ENCODE data around the gene AXDND1.
"Not testable (repeated sequence)": the region's sequence is repeated elsewhere in the genome, so short reads cannot be mapped to it uniquely, and the experiment has no call there.

The AXDND1 gene

GRCh38 chr1:179516976-179517705 lies 151.4 kb downstream of the AXDND1 start:
- in situ Hi-C loops (cut with HindIII; ENCODE audit: low pct_unique_long_range_greater_than_20kb, low sequenced_read_pairs), result no loop called here
- no peak for DNase-seq (ENCODE audit: low read depth in 1 of 2, low spot score in 1 of 2)
- no peak for TF ChIP-seq JUND (IDR thresholded peaks at IDR 0.05; ENCODE audit: low read depth)

- in situ Hi-C loops (cut with HindIII; ENCODE audit: low pct_unique_long_range_greater_than_20kb, low sequenced_read_pairs); DNase-seq (ENCODE audit: low read depth in 1 of 2, low spot score in 1 of 2): not testable (repeated sequence)
Measured at GRCh38 chr1:179518544-179518943, 152.8 kb downstream of the AXDND1 start.

- no peak for TF ChIP-seq JUND (IDR thresholded peaks at IDR 0.05; ENCODE audit: low read depth)
- DNase-seq (ENCODE audit: low read depth in 1 of 2, low spot score in 1 of 2), result no peak
- in situ Hi-C loops (cut with HindIII; ENCODE audit: low pct_unique_long_range_greater_than_20kb, low sequenced_read_pairs), result no loop called here
Measured at GRCh38 chr1:179529482-179530195, 163.9 kb downstream of the AXDND1 start.

GRCh38 chr1:179530352-179530751 lies 164.6 kb downstream of the AXDND1 start:
- TF ChIP-seq JUND (IDR thresholded peaks at IDR 0.05; ENCODE audit: low read depth), result no peak
- in situ Hi-C loops (cut with HindIII; ENCODE audit: low pct_unique_long_range_greater_than_20kb, low sequenced_read_pairs), result no loop called here
- no peak for DNase-seq (ENCODE audit: low read depth in 1 of 2, low spot score in 1 of 2)

GRCh38 chr1:179541774-179542173 lies 176.0 kb downstream of the AXDND1 start:
- in situ Hi-C loops (cut with HindIII; ENCODE audit: low pct_unique_long_range_greater_than_20kb, low sequenced_read_pairs), result no loop called here
- no peak for TF ChIP-seq JUND (IDR thresholded peaks at IDR 0.05; ENCODE audit: low read depth)
- no peak for DNase-seq (ENCODE audit: low read depth in 1 of 2, low spot score in 1 of 2)

- in situ Hi-C loops (cut with HindIII; ENCODE audit: low pct_unique_long_range_greater_than_20kb, low sequenced_read_pairs), result no loop called here
- no peak for DNase-seq (ENCODE audit: low read depth in 1 of 2, low spot score in 1 of 2)
- TF ChIP-seq JUND (IDR thresholded peaks at IDR 0.05; ENCODE audit: low read depth), result no peak
Measured at GRCh38 chr1:179545321-179545720, 179.6 kb downstream of the AXDND1 start.

GRCh38 chr1:179547021-179547535 lies 181.3 kb downstream of the AXDND1 start:
- in situ Hi-C loops (cut with HindIII; ENCODE audit: low pct_unique_long_range_greater_than_20kb, low sequenced_read_pairs), result no loop called here
- peak in 1 of 2 experiments; percentile 26 for DNase-seq (ENCODE audit: low read depth in 1 of 2, low spot score in 1 of 2)
- TF ChIP-seq JUND (IDR thresholded peaks at IDR 0.05; ENCODE audit: low read depth), result no peak

- TF ChIP-seq JUND (IDR thresholded peaks at IDR 0.05; ENCODE audit: low read depth), result no peak
- in situ Hi-C loops (cut with HindIII; ENCODE audit: low pct_unique_long_range_greater_than_20kb, low sequenced_read_pairs), result no loop called here
- DNase-seq (ENCODE audit: low read depth in 1 of 2, low spot score in 1 of 2), result peak in 1 of 2 experiments; percentile 42
Measured at GRCh38 chr1:179548666-179549367, 183.0 kb downstream of the AXDND1 start.

GRCh38 chr1:179549368-179549700 lies 183.6 kb downstream of the AXDND1 start:
- in situ Hi-C loops (cut with HindIII; ENCODE audit: low pct_unique_long_range_greater_than_20kb, low sequenced_read_pairs), result no loop called here
- TF ChIP-seq JUND (IDR thresholded peaks at IDR 0.05; ENCODE audit: low read depth), result no peak
- DNase-seq (ENCODE audit: low read depth in 1 of 2, low spot score in 1 of 2), result no peak

GRCh38 chr1:179550746-179551682 lies 185.2 kb downstream of the AXDND1 start:
- peak in 1 of 2 experiments; percentile 23 for DNase-seq (ENCODE audit: low read depth in 1 of 2, low spot score in 1 of 2)
- in situ Hi-C loops (cut with HindIII; ENCODE audit: low pct_unique_long_range_greater_than_20kb, low sequenced_read_pairs), result no loop called here
- no peak for TF ChIP-seq JUND (IDR thresholded peaks at IDR 0.05; ENCODE audit: low read depth)

GRCh38 chr1:179554427-179554826 lies 188.7 kb downstream of the AXDND1 start:
- no peak for DNase-seq (ENCODE audit: low read depth in 1 of 2, low spot score in 1 of 2)
- no peak for TF ChIP-seq JUND (IDR thresholded peaks at IDR 0.05; ENCODE audit: low read depth)
- in situ Hi-C loops (cut with HindIII; ENCODE audit: low pct_unique_long_range_greater_than_20kb, low sequenced_read_pairs), result no loop called here

GRCh38 chr1:179558078-179558477 lies 192.3 kb downstream of the AXDND1 start:
- in situ Hi-C loops (cut with HindIII; ENCODE audit: low pct_unique_long_range_greater_than_20kb, low sequenced_read_pairs), result no loop called here

More at GRCh38 chr1:179558078-179558477, 192.3 kb downstream of the AXDND1 start:
- TF ChIP-seq JUND (IDR thresholded peaks at IDR 0.05; ENCODE audit: low read depth), result no peak
- no peak for DNase-seq (ENCODE audit: low read depth in 1 of 2, low spot score in 1 of 2)
